PFSK-1 (cell line): ENCODE measurements around the gene HIVEP2.

Source experiments
- FOXP2 ChIP-seq: optimal IDR thresholded peaks from 2 replicates; pipeline ENCODE3; 2011; ENCODE audit warnings: borderline replicate concordance, control low read depth, inconsistent platforms; ENCODE audit not compliant: insufficient read depth; ENCODE audit errors: extremely low read length, extremely low read depth
- POLR2AphosphoS5 ChIP-seq: IDR thresholded peaks from 2 replicates; pipeline ENCODE4 v1.6.1; 2012; ENCODE audit warnings: low read depth, mild to moderate bottlenecking, control low read depth, low read length, moderate library complexity
- REST ChIP-seq, 2 experiments: IDR thresholded peaks; 2 replicates each; pipeline versions ENCODE4 v1.6.1 to v1.8.0; 2011 to 2012; ENCODE audit warnings: low read depth in 2 of 2, low read length in 2 of 2, control low read depth in 1 of 2, inconsistent platforms in 1 of 2, mild to moderate bottlenecking in 1 of 2, moderate library complexity in 1 of 2; ENCODE audit not compliant: insufficient read depth in 1 of 2
- SIN3A ChIP-seq: IDR thresholded peaks from 2 replicates; pipeline ENCODE4 v1.6.1; 2012; ENCODE audit warnings: mild to moderate bottlenecking, low read length, moderate library complexity, borderline replicate concordance; ENCODE audit not compliant: insufficient read depth
- TAF1 ChIP-seq: IDR thresholded peaks from 2 replicates; pipeline ENCODE4 v1.6.1; 2012; ENCODE audit warnings: low read length, control low read depth, borderline replicate concordance; ENCODE audit not compliant: insufficient read depth

The HIVEP2 gene

GRCh38 chr6:142823256-142823902, 121.6 kb downstream of the HIVEP2 start:
- no peak for TF ChIP-seq REST (IDR thresholded peaks at IDR 0.05; ENCODE audit: insufficient read depth in 1 of 2, low read depth in 2 of 2, low read length in 2 of 2)
- no peak for TF ChIP-seq SIN3A
- no peak for TF ChIP-seq FOXP2
- no peak for TF ChIP-seq POLR2AphosphoS5
- TF ChIP-seq TAF1, result no peak

DNA sequence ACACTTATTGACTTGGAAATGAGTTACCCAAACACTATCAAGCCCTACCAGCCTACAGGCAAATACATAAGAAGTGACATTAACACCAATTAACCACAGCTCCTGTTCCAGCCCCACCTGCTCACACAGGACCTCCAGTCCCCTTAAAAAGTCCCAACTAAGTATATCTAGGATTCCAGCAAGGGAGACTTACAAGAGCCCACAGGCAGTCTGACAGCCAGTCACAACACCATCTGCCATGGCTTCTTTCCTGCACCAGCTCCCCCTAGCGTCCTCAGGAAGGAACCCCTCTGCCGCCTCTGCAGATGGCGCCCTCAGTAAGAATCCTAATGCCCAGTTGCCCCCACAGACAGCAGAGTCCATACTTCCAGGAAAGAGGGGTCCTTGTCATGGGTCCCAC, 122.1 kb downstream of the HIVEP2 start:
- TF ChIP-seq SIN3A (no peak), POLR2AphosphoS5 (no peak), TAF1 (no peak), REST (IDR thresholded peaks at IDR 0.05; ENCODE audit: insufficient read depth in 1 of 2, low read depth in 2 of 2, low read length in 2 of 2) (no peak), FOXP2 (no peak)

- TF ChIP-seq TAF1, result no peak
- no peak for TF ChIP-seq REST (IDR thresholded peaks at IDR 0.05; ENCODE audit: insufficient read depth in 1 of 2, low read depth in 2 of 2, low read length in 2 of 2)
- no peak for TF ChIP-seq POLR2AphosphoS5
- no peak for TF ChIP-seq SIN3A
- no peak for TF ChIP-seq FOXP2
Measured at GRCh38 chr6:142822383-142822782, 122.6 kb downstream of the HIVEP2 start.

GRCh38 chr6:142821860-142822259, 123.1 kb downstream of the HIVEP2 start:
- TF ChIP-seq TAF1 (no peak), POLR2AphosphoS5 (no peak), SIN3A (no peak), REST (IDR thresholded peaks at IDR 0.05; ENCODE audit: insufficient read depth in 1 of 2, low read depth in 2 of 2, low read length in 2 of 2) (no peak), FOXP2 (no peak)

DNA sequence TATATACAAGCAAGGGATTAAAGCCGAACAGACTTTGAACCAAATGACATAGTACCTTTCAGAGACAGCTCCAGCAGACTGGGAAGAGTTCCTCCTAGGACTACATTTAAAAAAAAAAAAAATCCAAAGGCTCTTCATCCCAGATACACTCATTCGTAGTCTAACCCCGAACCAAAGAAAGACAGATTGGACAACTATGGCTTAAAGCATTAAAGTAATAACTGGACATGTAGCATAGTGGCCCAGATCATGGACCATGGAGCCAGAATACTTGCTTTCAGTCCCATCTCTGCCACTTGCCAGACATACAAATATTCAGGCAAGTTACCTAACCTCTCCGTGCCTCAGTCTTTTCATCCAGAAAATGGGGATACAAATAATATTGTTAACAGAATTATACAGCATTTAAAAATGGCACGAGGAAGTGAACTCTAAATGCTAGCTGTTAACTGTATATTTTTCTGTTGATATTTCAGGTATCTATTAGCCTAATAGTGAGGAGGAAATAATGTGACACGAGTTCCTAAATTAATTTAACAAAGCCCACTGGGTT, 123.7 kb downstream of the HIVEP2 start:
- no peak for TF ChIP-seq FOXP2
- TF ChIP-seq REST (IDR thresholded peaks at IDR 0.05; ENCODE audit: insufficient read depth in 1 of 2, low read depth in 2 of 2, low read length in 2 of 2), result no peak
- TF ChIP-seq SIN3A, result no peak
- no peak for TF ChIP-seq TAF1
